B cell (primary cell): Measurements from ENCODE around the gene RABGAP1L. TPM values are rescaled to one million over a fixed set of nuclear protein-coding genes. Genes with fewer than 3 reads are reported as not detected.

Experiments used
- ATAC-seq: fragments of 200-7000 bp; cut with Tn5 transposase; one replicate; pipeline ENCODE4 v1.10.0; 2021; ENCODE audit warnings: low read depth, mild to moderate bottlenecking, moderate number of reproducible peaks, moderate library complexity
- CTCF ChIA-PET: fragments of 350-600 bp; sonication (Branson Sonifier 250); formaldehyde crosslinking; loops from one replicate; lab custom pipeline; 2021; ENCODE audit warnings: antibody characterized with exemption, inconsistent platforms; lab: Charles Lee
- POLR2A ChIA-PET: fragments of 350-600 bp; sonication (Branson Sonifier 250); formaldehyde crosslinking; loops from one replicate; lab custom pipeline; 2021; ENCODE audit warnings: antibody characterized with exemption; lab: Charles Lee
- DNase-seq: peaks from one replicate; pipeline ENCODE4 v3.0.0; 2013
- H2AFZ ChIP-seq: 2 replicates; pipeline ENCODE4 v1.6.1; 2012; ENCODE audit warnings: mild to moderate bottlenecking, low read depth, low read length; ENCODE audit not compliant: insufficient read depth, poor library complexity, severe bottlenecking
- H3K27ac ChIP-seq, 2 donors: 1 replicate in 1 of 2; 2 replicates in 1 of 2; pipeline ENCODE4 v1.5.1; 2012 to 2013; ENCODE audit warnings: low read length in 2 of 2, mild to moderate bottlenecking in 2 of 2, moderate library complexity in 1 of 2
- H3K27me3 ChIP-seq, 4 experiments: fragments of 200-600 bp in 1 of 4; sonication (generic) in 1 of 4; replicated peaks in 1 of 4; 1 replicate in 2 of 4; 2 replicates in 2 of 4; pipeline versions ENCODE4 v1.6.1 to v1.7.0; 2013 to 2016; ENCODE audit warnings: low read length in 3 of 4, mild to moderate bottlenecking in 2 of 4, mixed read lengths in 1 of 4, moderate library complexity in 1 of 4; ENCODE audit not compliant: insufficient read depth in 4 of 4, control insufficient read depth in 3 of 4; ENCODE audit errors: control extremely low read depth in 1 of 4
- H3K36me3 ChIP-seq, 2 experiments: replicated peaks in 1 of 2; 1 replicate in 1 of 2; 2 replicates in 1 of 2; pipeline versions ENCODE4 v1.6.1 to v1.7.1; 2013; ENCODE audit warnings: low read length in 1 of 2; ENCODE audit not compliant: insufficient read depth in 2 of 2, control insufficient read depth in 1 of 2; ENCODE audit errors: control extremely low read depth in 1 of 2, extremely low read depth in 1 of 2
- H3K4me1 ChIP-seq, 2 donors: fragments of 200-600 bp in 1 of 2; sonication (generic) in 1 of 2; 1 replicate in 1 of 2; 2 replicates in 1 of 2; pipeline versions ENCODE4 v1.5.1 to v1.6.1; 2013 to 2017; ENCODE audit warnings: low read length in 2 of 2; ENCODE audit not compliant: control insufficient read depth in 2 of 2, insufficient read depth in 2 of 2
- H3K4me2 ChIP-seq: replicated peaks from 2 replicates; pipeline ENCODE3; 2012; ENCODE audit warnings: mild to moderate bottlenecking, low read depth, low read length; ENCODE audit not compliant: poor library complexity, severe bottlenecking
- H3K4me3 ChIP-seq, 5 experiments: fragments of 200-600 bp in 1 of 5; sonication (generic) in 1 of 5; 1 replicate in 3 of 5; 2 replicates in 2 of 5; pipeline versions ENCODE4 v1.5.1 to v1.7.0; 2011 to 2016; ENCODE audit warnings: low read length in 4 of 5, mild to moderate bottlenecking in 4 of 5, low read depth in 2 of 5, control low read depth in 1 of 5, moderate library complexity in 1 of 5; ENCODE audit not compliant: insufficient read depth in 1 of 5; ENCODE audit errors: control extremely low read depth in 1 of 5, extremely low read depth in 1 of 5
- H3K79me2 ChIP-seq: fragments of 200-600 bp; sonication (generic); one replicate; pipeline ENCODE4 v1.6.0; 2016; ENCODE audit warnings: low read length; ENCODE audit not compliant: control insufficient read depth, insufficient read depth
- H3K9ac ChIP-seq: fragments of 200-600 bp; sonication (generic); 2 replicates; pipeline ENCODE4 v1.6.1; 2017; ENCODE audit warnings: mild to moderate bottlenecking, low read length, moderate library complexity
- H3K9me3 ChIP-seq, 3 donors: one replicate each; pipeline versions ENCODE4 v1.6.1 to v1.7.1; 2013; ENCODE audit warnings: low read length in 2 of 3; ENCODE audit not compliant: control insufficient read depth in 2 of 3, insufficient read depth in 1 of 3; ENCODE audit errors: control extremely low read depth in 1 of 3
- H4K20me1 ChIP-seq: 2 replicates; pipeline ENCODE4 v1.6.0; 2012; ENCODE audit warnings: mild to moderate bottlenecking, low read length; ENCODE audit not compliant: insufficient read depth, control insufficient read depth, poor library complexity, severe bottlenecking
- H3K27ac Mint-ChIP-seq: one replicate; pipeline ENCODE4 v1.8.0; 2021; ENCODE audit warnings: mixed read lengths
- H3K27me3 Mint-ChIP-seq: one replicate; pipeline ENCODE4 v1.8.0; 2021; ENCODE audit warnings: mixed read lengths
- H3K4me1 Mint-ChIP-seq: one replicate; pipeline ENCODE4 v1.8.0; 2021; ENCODE audit warnings: mixed read lengths
- H3K4me3 Mint-ChIP-seq: one replicate; pipeline ENCODE4 v1.8.0; 2021; ENCODE audit warnings: mixed read lengths
- H3K9me3 Mint-ChIP-seq: one replicate; pipeline ENCODE4 v1.8.0; 2022; ENCODE audit warnings: mixed read lengths; ENCODE audit not compliant: insufficient read depth
- EZH2 ChIP-seq: IDR thresholded peaks from 2 replicates; pipeline ENCODE4 v1.6.1; 2012; ENCODE audit warnings: borderline replicate concordance, low read depth, mild to moderate bottlenecking, moderate library complexity, low read length; ENCODE audit not compliant: insufficient read depth, poor library complexity, severe bottlenecking
- WGBS: methylation state at CpG from one replicate; pipeline ENCODE4 v1.1.5; 2013; ENCODE audit warnings: missing lambda C conversion rate; ENCODE audit not compliant: insufficient coverage; 5-methylcytosine and 5-hydroxymethylcytosine counted together
- intact Hi-C: fragments of 100-400 bp; cut with micrococcal nuclease; formaldehyde crosslinking; loops from one replicate; pipeline ENCODE4 v1.10.0; 2022
- polyA plus RNA-seq: library from polyadenylated mRNA; depleted of rRNA; stranded (reverse); fragments of >200 nt; gene quantifications from 2 replicates; pipeline ENCODE4 v1.2.3, GENCODE V29; 2012
- total RNA-seq, 2 donors: library from RNA; stranded (reverse); fragments of 120-200 nt in 1 of 2; gene quantifications; 1 replicate in 1 of 2; 2 replicates in 1 of 2; pipeline versions ENCODE4 v1.2.3 to v1.2.4, GENCODE V29; 2013 to 2022
- TF ChIP-seq, protein P1 (sequence below): fragments of 200-600 bp; IDR thresholded peaks from one replicate; pipeline ENCODE4 v1.8.0; 2022; ENCODE audit warnings: antibody characterized with exemption, mild to moderate bottlenecking

The RABGAP1L gene
- total and polyA plus RNA-seq, 2 donors (not counting 1 experiment from before 2014, with no cell fraction given): 34.9 to 159 TPM

DNA sequence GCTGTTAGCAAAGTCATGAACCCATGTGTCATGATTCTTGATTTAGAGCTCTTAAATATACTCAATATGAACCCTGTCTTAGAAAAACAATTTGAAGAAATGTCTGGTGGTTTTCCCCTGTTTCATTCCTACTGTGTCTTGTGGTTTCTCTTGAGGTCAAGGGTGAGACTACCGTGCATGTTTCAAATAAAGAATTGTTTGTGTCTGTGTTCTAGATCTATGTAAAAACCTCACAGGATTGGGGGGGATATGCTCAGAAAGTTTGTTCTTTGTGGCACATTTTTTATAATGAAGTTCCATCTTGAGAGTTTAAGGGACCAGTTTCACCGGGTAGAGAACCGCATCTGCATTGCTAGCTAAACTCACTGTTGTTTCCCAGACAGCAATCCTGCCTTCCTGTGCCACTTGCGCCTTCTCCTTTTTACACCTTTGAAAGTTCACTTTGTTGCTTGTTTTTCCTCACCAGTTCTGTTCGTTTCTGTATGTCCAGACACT, 809.5 kb downstream of the RABGAP1L start:
- TF ChIP-seq EZH2: no peak
- TF ChIP-seq, protein P1, sequence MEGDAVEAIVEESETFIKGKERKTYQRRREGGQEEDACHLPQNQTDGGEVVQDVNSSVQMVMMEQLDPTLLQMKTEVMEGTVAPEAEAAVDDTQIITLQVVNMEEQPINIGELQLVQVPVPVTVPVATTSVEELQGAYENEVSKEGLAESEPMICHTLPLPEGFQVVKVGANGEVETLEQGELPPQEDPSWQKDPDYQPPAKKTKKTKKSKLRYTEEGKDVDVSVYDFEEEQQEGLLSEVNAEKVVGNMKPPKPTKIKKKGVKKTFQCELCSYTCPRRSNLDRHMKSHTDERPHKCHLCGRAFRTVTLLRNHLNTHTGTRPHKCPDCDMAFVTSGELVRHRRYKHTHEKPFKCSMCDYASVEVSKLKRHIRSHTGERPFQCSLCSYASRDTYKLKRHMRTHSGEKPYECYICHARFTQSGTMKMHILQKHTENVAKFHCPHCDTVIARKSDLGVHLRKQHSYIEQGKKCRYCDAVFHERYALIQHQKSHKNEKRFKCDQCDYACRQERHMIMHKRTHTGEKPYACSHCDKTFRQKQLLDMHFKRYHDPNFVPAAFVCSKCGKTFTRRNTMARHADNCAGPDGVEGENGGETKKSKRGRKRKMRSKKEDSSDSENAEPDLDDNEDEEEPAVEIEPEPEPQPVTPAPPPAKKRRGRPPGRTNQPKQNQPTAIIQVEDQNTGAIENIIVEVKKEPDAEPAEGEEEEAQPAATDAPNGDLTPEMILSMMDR: no peak
- H3K9me3 ChIP-seq: no peaks in the 10 kb centered on the region
- peak; percentile 58 for ATAC-seq
- peaks cover 59% of the 10 kb centered on the region for H3K4me1 Mint-ChIP-seq
- H4K20me1 ChIP-seq: no peaks in the 10 kb centered on the region
- 15% methylated on average over 3 of the region's 5 CpGs for WGBS
- peak overlapping the region; percentile 90 for H3K27ac Mint-ChIP-seq
- H3K4me2 ChIP-seq: peak overlapping the region; percentile 49
- ChIA-PET CTCF (interaction anchor here (0.9 to 1.4 kb wide), 5 partner anchors 8 to 169 kb away, joined by 3 to 10 read pairs (median 4); no protein-coding TSS in a partner anchor), POLR2A (interaction anchor here (0.7 to 1.5 kb wide), 5 partner anchors 10 to 169 kb away, joined by 4 to 10 read pairs (median 5); partner anchors contain the start of gene CACYBP)
- H3K4me3 ChIP-seq: peak overlapping the region in 1 of 5 experiments; percentile 0
- H3K4me3 Mint-ChIP-seq: peak overlapping the region; percentile 82
- intact Hi-C loops: loop anchor here (2.0 to 5.0 kb wide), 3 partner anchors 14 to 171 kb away; partner anchors contain the start of gene CACYBP
- H3K9ac ChIP-seq: peak overlapping the region; percentile 16
- no peak overlapping the region for H2AFZ ChIP-seq
- H3K36me3 ChIP-seq: peaks cover 0 to 16% of the 10 kb centered on the region in 2 experiments
- peak; percentile 41 for DNase-seq
- peaks cover 47 to 55% of the 10 kb centered on the region in 2 donors for H3K4me1 ChIP-seq
- H3K27me3 Mint-ChIP-seq: no peaks in the 10 kb centered on the region
- H3K9me3 Mint-ChIP-seq: no peaks in the 10 kb centered on the region
- no peaks in the 10 kb centered on the region for H3K27me3 ChIP-seq
- H3K27ac ChIP-seq: peak overlapping the region; percentile 38 to 63
- H3K79me2 ChIP-seq: no peaks in the 10 kb centered on the region

DNA sequence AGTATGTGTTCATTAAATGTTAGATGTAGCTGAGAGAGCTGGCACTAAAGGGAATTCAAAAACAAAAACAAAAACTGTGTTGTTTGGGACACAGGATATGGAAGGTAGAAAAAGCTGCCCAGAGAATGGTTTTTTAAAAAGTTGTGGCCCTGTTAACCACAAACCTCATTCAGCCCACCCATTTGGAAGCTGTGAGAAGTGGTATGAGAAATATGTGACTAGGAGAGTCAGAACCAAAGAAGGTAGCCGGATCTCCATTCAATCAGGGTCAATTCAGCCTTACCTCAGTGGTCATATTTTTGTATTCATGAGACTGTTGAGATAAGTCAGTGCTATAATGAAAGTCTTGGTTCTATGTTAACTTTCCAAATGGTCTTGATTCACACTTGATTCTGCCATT, 810.7 kb downstream of the RABGAP1L start:
- WGBS: no CpG with 5 or more reads among the region's 1 CpG
- Mint-ChIP-seq H3K4me1 (peaks cover 47% of the 10 kb centered on the region), H3K9me3 (no peaks in the 10 kb centered on the region), H3K4me3 (no peak overlapping the region), H3K27me3 (no peaks in the 10 kb centered on the region), H3K27ac (no peak overlapping the region)
- Histone ChIP-seq H3K4me3 (no peak overlapping the region), H3K9ac (no peak overlapping the region), H2AFZ (no peak overlapping the region), H3K27me3 (no peaks in the 10 kb centered on the region), H4K20me1 (no peaks in the 10 kb centered on the region), H3K9me3 (no peaks in the 10 kb centered on the region), H3K4me2 (no peak overlapping the region), H3K4me1 (peaks cover 37 to 43% of the 10 kb centered on the region in 2 donors), H3K27ac (no peak overlapping the region), H3K36me3 (peaks cover 0 to 23% of the 10 kb centered on the region in 2 experiments), H3K79me2 (no peaks in the 10 kb centered on the region)
- intact Hi-C loops: loop anchor here (2.0 to 5.0 kb wide), 3 partner anchors 15 to 173 kb away; partner anchors contain the start of gene CACYBP
- DNase-seq: no peak
- ChIA-PET CTCF (interaction anchor here (1.0 to 1.1 kb wide), 2 partner anchors 13 to 15 kb away, joined by 3 to 6 read pairs; no protein-coding TSS in a partner anchor), POLR2A (no interaction called here)
- TF ChIP-seq EZH2: no peak
- TF ChIP-seq, protein P1: no peak
- ATAC-seq: no peak
